NCI-H460 (cell line): ENCODE data around the gene ERFE. TPM values are rescaled to one million over a fixed set of nuclear protein-coding genes. Genes with fewer than 3 reads are reported as not detected.
A peak's percentile ranks its signal among the peaks of the same experiment; 100 is the strongest.

Source experiments
- DNase-seq: peaks from one replicate; pipeline ENCODE4 v3.0.0-alpha.2; 2016; ENCODE audit warnings: low read depth; ENCODE audit errors: extremely low read depth
- total RNA-seq: library from RNA; depleted of rRNA; stranded (reverse); fragments of >200 nt; shearing (Covaris generic); gene quantifications from 2 replicates; pipeline ENCODE4 v1.2.3, GENCODE V29; 2014

ERFE gene
- total RNA-seq, 1 experiment from 2014 or later: 7.7 TPM

- DNase-seq: no peak
Measured at GRCh38 chr2:238138331-238139195, 20.2 kb upstream of the ERFE start, which contains the start of gene KLHL30. KLHL30 (plus strand) TSS chr2:238138668; CDS start chr2:238140755, 2,087 bp downstream.

DNA sequence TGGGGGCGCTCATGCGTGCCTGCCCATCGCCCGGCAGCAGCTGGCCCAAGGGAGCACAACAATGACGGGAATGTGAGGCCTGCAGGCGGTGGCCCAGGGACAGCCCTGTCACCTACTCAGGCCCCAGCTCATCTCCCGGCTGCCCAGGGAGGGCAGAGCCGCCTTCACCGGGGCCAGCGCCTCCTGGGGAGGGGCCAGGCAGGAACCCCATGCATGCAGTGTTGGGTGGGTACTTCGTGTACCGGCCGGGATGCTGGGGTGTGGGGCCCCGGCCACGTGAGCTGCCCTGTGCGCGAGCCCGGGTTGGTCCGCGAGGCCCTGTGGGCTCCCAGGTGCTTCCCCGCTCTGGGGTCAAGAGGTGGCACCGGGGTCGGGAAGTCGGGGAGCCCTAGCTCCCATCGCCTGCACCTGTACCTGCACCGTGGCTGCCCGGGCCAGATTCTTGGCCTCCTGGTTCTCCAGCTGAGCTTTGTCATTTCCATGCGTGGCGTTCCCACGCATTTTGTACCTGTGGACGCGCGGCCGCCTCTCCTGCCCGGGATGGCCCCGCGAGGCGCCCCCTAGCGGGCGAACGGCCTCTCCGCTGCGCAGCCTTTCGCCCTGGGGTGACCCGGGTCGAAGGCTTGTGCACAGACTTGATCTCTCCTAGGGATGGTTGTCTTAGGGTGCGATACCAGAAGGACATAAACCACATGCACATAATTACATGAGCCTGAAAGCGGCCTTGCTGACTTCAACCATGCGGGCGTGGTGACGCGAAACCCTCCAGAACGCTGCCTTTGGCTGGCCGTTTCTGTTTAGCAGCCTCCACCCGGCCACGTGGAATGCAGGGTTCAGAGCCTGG, 19.4 kb upstream of the ERFE start:
- DNase-seq: no peak

- no peak for DNase-seq
Measured at GRCh38 chr2:238140040-238140439, 18.7 kb upstream of the ERFE start.

DNA sequence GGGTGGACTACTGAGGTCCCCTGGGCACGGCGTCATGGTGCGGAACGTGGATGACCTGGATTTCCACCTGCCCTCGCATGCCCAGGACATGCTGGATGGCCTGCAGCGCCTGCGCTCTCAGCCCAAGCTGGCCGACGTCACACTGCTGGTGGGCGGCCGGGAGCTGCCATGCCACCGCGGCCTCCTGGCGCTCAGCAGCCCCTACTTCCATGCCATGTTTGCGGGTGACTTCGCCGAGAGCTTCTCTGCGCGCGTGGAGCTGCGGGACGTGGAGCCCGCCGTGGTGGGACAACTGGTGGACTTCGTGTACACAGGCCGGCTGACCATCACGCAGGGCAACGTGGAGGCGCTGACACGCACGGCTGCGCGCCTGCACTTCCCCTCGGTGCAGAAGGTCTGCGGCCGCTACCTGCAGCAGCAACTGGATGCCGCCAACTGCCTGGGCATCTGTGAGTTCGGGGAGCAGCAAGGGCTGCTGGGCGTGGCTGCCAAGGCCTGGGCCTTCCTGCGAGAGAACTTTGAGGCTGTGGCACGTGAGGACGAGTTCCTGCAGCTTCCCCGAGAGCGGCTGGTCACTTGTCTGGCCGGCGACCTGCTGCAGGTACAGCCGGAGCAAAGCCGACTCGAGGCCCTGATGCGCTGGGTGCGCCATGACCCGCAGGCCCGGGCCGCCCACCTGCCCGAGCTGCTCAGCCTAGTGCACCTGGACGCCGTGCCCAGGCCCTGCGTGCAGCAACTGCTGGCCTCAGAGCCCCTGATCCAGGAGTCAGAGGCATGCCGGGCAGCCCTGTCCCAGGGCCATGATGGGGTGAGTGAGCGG, 17.8 kb upstream of the ERFE start:
- no peak for DNase-seq

GRCh38 chr2:238141541-238142318, 17.0 kb upstream of the ERFE start:
- peak; percentile 26 for DNase-seq

GRCh38 chr2:238142382-238143205, 16.2 kb upstream of the ERFE start:
- no peak for DNase-seq

DNA sequence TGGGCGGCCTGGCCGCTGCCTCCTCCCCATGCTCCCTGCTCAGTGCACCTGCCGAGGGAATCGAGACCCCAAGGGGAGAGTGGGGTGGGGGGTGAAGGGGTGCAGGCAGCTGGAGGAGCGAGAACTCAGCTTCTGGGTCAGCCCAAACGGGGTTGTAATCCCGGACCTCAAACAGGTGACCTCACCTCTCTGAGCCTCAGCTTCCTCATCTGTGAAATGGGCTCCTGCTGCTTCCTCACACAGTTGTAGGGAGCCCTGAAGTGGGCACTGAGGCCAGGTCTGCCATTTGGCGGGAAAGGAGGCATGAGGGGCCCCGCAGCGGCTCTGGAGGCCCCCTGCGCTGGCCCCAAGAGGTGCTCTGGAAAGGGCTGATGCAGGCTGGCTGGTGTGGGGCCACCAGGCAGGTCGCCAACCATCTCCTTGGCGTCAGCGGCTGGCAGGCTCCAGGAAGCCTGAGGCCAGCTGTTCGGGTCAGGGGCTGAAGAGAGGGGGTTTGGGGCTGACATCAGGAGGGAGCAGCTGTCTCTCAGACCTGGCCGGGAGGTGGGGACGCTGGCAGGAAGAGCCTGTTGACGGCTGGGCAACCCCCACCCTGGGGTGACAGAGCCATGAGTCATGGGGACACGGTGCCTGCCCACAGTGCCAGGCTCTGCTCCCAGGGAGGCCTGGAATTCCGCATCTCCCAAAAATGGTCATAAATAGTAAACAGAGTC, 15.4 kb upstream of the ERFE start:
- DNase-seq: peak; percentile 15

- no peak for DNase-seq
Measured at GRCh38 chr2:238144262-238144661, 14.5 kb upstream of the ERFE start.

- no peak for DNase-seq
Measured at GRCh38 chr2:238145046-238145445, 13.7 kb upstream of the ERFE start.

- no peak for DNase-seq
Measured at GRCh38 chr2:238145851-238146250, 12.9 kb upstream of the ERFE start.

- DNase-seq: no peak
Measured at GRCh38 chr2:238146884-238147544, 11.8 kb upstream of the ERFE start.

DNA sequence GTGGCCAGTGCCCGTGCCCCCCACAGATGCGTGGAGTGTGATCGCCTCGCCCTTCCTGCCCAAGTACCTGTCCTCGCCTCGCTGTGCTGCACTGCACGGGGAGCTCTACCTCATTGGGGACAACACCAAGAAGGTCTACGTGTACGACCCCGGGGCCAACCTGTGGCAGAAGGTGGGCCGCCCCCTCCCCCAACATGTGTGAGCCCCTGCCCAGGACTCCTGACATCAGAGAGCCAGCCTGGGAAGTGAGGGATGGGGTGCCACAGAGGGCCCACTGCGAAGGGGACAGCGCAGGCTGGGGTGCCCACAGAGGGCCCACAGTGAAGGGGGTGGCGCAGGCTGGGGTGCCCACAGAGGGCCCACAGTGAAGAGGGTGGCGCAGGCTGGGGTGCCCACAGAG, 9.8 kb upstream of the ERFE start:
- DNase-seq: no peak

GRCh38 chr2:238149841-238150572, 8.8 kb upstream of the ERFE start:
- no peak for DNase-seq

DNA sequence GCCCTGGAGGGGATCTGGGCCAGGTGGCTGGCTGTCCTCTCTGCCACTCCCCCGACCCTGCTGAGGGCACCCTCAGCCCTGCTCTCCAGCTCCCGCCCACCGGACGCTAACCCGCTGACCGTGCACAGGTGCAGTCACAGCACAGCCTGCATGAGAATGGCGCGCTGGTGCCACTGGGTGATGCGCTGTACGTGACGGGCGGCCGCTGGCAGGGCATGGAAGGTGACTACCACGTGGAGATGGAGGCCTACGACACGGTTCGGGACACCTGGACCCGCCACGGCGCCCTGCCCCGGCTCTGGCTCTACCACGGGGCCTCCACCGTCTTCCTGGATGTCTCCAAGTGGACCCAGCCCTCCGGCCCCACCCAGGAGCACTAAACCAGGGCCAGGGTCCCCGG, 8.1 kb upstream of the ERFE start:
- DNase-seq: no peak

DNA sequence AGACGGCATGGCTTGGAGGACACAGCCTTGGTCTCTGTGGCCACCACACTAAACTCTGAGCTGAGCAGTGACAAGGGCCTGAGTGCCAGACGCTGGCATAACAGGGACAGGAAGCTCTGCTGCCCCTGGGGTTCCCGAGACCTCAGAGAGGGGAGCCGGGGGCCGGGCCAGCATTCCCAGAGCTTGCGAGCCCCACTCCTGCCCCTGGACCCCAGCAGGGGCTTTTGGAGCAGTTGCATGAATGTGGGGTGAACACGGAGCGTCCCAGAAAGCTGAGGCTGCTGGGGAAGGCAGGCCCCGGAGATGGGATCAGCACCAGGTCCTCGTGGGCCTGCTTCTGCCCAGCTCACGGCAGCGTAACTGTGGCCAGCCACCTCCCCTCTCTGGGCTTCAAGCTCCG, 7.6 kb upstream of the ERFE start:
- no peak for DNase-seq

DNA sequence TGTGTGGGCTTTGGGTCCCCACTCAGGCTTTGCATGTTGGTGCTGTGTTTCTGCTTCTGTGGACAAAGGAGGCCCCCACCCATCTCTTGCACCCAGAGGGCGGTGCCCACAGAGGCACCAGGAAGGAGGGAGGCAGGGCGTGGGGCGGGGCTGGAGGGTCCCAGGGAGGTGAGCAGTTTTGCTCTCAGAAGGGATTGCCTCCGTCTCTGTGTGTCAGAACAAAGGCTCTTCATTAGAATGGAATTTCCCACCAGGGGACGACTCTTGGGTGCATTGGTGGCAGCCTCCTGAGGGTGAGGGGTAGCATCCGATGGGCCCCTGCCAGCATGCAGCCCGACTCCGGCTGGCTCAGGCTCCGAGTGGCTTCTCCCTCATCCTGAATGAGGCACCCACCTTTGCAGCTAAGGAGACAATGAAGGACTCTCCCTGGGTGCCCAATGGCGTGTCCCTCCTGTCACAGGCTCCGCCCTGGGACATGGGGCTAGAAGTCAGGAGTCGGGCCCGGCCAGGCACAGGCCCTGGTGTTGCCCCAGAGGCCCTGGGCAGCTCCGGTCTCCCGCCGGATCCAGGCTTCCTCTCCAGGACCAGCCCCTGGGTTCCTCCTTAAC, 7.0 kb upstream of the ERFE start:
- DNase-seq: no peak
